ENCODE results near the gene PLA2G12B. TPM values are rescaled to one million over a fixed set of nuclear protein-coding genes. Genes with fewer than 3 reads are reported as not detected.

The PLA2G12B gene
- total and polyA plus RNA-seq, 7 donors = 3.2 to 7.2 (median 6.7) TPM; not detected in 4

DNA sequence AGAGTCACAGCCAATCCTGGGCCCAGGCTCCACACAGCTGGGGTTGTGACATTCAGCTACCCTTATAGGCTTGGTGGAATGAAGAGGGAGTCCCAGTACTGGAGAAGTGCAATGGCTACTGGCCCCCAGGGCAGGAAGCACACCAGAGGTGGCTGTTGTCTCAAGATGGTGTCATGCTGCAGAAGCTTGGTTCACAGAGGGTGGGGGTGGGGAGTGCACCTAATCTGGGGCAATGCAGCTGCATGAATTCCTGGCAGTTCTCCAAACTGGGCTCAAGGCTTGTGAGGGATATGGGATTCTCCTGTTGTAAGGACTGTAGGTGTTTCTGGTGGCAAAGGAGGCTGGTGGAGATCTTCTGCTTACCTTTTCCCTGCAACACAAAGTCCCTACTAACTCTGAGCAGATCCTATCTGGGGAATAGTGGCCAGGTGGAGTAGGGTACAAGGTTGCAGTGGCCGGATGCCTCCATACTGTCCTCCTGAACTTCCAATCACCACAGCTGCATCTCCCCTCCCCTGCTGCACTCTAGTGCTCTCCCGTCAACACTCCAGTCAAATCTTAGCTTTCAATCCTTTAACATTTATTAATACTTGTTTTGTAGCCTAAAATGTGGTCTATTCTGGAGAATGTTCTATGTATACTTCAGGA lies 27.4 kb upstream of the PLA2G12B start:
- Histone ChIP-seq H3K4me3 (no peak overlapping the region), H3K36me3 (no peaks in the 10 kb centered on the region), H3K27ac (no peak overlapping the region), H3K27me3 (no peaks in the 10 kb centered on the region), H3K9me3 (peaks cover 0 to 8% (median 3%) of the 10 kb centered on the region in 4 donors), H3K4me1 (no peaks in the 10 kb centered on the region)
- TF ChIP-seq, protein P1, sequence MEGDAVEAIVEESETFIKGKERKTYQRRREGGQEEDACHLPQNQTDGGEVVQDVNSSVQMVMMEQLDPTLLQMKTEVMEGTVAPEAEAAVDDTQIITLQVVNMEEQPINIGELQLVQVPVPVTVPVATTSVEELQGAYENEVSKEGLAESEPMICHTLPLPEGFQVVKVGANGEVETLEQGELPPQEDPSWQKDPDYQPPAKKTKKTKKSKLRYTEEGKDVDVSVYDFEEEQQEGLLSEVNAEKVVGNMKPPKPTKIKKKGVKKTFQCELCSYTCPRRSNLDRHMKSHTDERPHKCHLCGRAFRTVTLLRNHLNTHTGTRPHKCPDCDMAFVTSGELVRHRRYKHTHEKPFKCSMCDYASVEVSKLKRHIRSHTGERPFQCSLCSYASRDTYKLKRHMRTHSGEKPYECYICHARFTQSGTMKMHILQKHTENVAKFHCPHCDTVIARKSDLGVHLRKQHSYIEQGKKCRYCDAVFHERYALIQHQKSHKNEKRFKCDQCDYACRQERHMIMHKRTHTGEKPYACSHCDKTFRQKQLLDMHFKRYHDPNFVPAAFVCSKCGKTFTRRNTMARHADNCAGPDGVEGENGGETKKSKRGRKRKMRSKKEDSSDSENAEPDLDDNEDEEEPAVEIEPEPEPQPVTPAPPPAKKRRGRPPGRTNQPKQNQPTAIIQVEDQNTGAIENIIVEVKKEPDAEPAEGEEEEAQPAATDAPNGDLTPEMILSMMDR (IDR thresholded peaks at IDR 0.05) = no peak
- no peak for TF ChIP-seq POLR2A (IDR thresholded peaks at IDR 0.05)
- no peak for TF ChIP-seq EP300 (IDR thresholded peaks at IDR 0.05)
- no peak for TF ChIP-seq POLR2AphosphoS5 (IDR thresholded peaks at IDR 0.05)
- 95 to 99% methylated on average over 2 of the region's 2 CpGs for WGBS, 2 donors
- intact Hi-C loops (cut with DNase I) = no loop called here
- no peak for DNase-seq

DNA sequence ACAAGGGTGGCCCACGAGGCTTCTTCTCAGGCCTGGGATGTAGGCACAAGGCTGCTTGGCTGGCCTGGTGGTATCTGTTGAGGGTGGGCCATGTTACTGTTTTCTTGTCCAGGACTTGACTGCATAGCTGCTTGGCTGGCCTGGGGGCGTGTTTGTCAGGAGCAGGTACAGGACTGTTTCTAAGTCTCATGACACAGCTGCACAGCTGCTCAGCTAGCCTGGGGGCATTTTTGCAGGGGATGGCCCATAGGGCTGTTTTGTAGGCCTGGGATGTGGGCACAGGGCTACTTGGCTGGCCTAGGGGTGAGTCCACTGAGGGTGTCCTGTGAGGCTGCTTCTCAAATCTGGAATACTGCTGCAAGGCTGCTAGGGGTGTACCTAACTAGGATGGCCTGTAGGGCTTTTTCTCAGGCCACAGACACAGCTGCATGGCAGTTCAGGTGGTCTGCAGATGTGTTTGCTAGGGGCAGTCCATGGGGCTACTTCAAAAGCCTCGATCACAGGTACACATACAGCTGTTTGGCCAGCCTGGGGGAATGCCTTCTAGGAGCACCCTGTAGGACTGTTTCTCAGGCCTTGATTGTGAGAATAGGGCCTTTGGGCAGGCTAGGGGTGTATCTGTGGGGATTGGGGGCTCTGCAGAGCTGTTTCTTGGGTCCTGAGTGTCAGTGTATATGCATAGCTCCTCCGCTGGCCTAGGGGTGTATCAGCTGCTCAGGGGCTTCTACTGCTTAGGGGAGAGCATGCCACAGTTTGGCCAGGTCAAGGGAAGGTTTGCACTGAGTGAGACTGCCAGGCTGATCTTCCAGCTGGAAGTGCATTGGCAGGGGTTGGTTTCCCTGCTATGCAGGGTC lies 26.6 kb upstream of the PLA2G12B start:
- intact Hi-C loops (cut with DNase I) = no loop called here
- Histone ChIP-seq H3K27me3 (no peaks in the 10 kb centered on the region), H3K9me3 (peaks cover 0 to 12% (median 3%) of the 10 kb centered on the region in 4 donors), H3K27ac (no peak overlapping the region), H3K4me1 (no peaks in the 10 kb centered on the region), H3K36me3 (no peaks in the 10 kb centered on the region), H3K4me3 (no peak overlapping the region)
- 84 to 91% methylated on average over 4 of the region's 4 CpGs for WGBS, 2 donors
- TF ChIP-seq, protein P1 (IDR thresholded peaks at IDR 0.05) = no peak
- TF ChIP-seq POLR2AphosphoS5 (IDR thresholded peaks at IDR 0.05) (no peak), POLR2A (IDR thresholded peaks at IDR 0.05) (no peak), EP300 (IDR thresholded peaks at IDR 0.05) (no peak)
- DNase-seq = no peak

DNA sequence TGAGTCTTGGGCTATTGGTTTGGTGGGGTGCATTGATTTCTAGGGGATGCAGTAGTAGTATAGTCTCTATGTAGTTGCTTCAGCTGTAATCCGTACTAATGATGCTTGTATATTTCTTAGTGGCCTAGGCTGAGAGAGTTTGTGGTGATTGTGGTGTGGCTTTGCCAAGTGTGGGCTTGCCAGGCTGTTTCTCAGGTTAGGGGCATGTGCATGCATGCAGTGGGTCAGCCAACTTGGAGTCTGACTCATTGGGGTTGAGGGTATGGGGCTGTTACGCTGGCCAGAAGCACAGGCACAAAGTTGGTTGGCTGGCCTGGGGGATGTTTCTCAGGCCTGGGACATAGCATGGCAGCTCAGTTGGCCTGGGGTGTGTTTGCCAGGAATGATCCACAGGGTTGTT lies 25.7 kb upstream of the PLA2G12B start:
- WGBS, 2 donors = 97 to 100% methylated on average over 2 of the region's 2 CpGs
- Histone ChIP-seq H3K9me3 (peaks cover 0 to 12% (median 5%) of the 10 kb centered on the region in 4 donors), H3K4me3 (no peak overlapping the region), H3K27me3 (no peaks in the 10 kb centered on the region), H3K27ac (no peak overlapping the region), H3K36me3 (no peaks in the 10 kb centered on the region), H3K4me1 (no peaks in the 10 kb centered on the region)
- intact Hi-C loops (cut with DNase I) = no loop called here
- TF ChIP-seq, protein P1 (IDR thresholded peaks at IDR 0.05) = no peak
- no peak for TF ChIP-seq EP300 (IDR thresholded peaks at IDR 0.05)
- TF ChIP-seq POLR2A (IDR thresholded peaks at IDR 0.05) = no peak
- no peak for TF ChIP-seq POLR2AphosphoS5 (IDR thresholded peaks at IDR 0.05)
- DNase-seq = no peak

DNA sequence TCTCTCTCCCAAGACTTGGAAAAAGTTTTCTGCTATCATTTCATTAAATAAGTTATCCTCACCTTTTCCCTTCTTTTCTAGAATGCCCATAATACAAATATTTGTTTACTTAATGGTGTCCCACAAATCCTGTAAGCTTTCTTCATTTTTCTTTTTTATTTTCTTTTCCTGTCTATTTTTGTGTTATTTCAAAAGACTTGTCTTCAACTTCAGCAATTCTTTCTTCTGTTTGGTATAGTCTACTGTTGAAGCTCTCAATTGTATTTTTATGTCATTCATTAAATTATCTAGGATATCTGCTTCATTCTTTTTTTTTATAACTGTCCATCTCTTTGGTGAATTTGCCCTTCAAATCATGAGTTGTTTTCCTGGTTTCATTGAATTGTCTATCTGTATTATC lies 25.1 kb upstream of the PLA2G12B start:
- no peaks in the 10 kb centered on the region for H3K27me3 ChIP-seq
- DNase-seq = no peak
- intact Hi-C loops (cut with DNase I) = no loop called here
- H3K27ac ChIP-seq = no peak overlapping the region
- peaks cover 0 to 12% (median 5%) of the 10 kb centered on the region in 4 donors for H3K9me3 ChIP-seq
- H3K4me1 ChIP-seq = no peaks in the 10 kb centered on the region
- no peak overlapping the region for H3K4me3 ChIP-seq
- TF ChIP-seq POLR2AphosphoS5 (IDR thresholded peaks at IDR 0.05) (no peak), EP300 (IDR thresholded peaks at IDR 0.05) (no peak), POLR2A (IDR thresholded peaks at IDR 0.05) (no peak)
- TF ChIP-seq, protein P1 (IDR thresholded peaks at IDR 0.05) = no peak
- H3K36me3 ChIP-seq = no peaks in the 10 kb centered on the region
